ENCODE measurements around the gene POLR3GL.

GRCh38 chr1:145957443-145958319 is 6.8 kb upstream of the POLR3GL start, which contains the start of gene LIX1L:
- no peak for TF ChIP-seq ZFP30 (CRISPR knock-in tag; IDR thresholded peaks at IDR 0.05)
- TF ChIP-seq GLIS3 (CRISPR knock-in tag; IDR thresholded peaks at IDR 0.05) = no peak
- no peak for TF ChIP-seq SNAI2 (CRISPR knock-in tag; IDR thresholded peaks at IDR 0.05)
- TF ChIP-seq, protein P1, sequence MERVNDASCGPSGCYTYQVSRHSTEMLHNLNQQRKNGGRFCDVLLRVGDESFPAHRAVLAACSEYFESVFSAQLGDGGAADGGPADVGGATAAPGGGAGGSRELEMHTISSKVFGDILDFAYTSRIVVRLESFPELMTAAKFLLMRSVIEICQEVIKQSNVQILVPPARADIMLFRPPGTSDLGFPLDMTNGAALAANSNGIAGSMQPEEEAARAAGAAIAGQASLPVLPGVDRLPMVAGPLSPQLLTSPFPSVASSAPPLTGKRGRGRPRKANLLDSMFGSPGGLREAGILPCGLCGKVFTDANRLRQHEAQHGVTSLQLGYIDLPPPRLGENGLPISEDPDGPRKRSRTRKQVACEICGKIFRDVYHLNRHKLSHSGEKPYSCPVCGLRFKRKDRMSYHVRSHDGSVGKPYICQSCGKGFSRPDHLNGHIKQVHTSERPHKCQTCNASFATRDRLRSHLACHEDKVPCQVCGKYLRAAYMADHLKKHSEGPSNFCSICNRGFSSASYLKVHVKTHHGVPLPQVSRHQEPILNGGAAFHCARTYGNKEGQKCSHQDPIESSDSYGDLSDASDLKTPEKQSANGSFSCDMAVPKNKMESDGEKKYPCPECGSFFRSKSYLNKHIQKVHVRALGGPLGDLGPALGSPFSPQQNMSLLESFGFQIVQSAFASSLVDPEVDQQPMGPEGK (CRISPR knock-in tag; IDR thresholded peaks at IDR 0.05; ENCODE audit: borderline replicate concordance) = no peak
- TF ChIP-seq OSR1 (CRISPR knock-in tag; IDR thresholded peaks at IDR 0.05) = no peak
- peak; percentile 84; the same call in 1 of the 2 replicates for TF ChIP-seq ZFP3 (CRISPR knock-in tag; IDR thresholded peaks at IDR 0.05)
- no peak for TF ChIP-seq ZC3H10 (CRISPR knock-in tag; IDR thresholded peaks at IDR 0.05)
- no peak for TF ChIP-seq ISL1 (CRISPR knock-in tag; IDR thresholded peaks at IDR 0.05)
- TF ChIP-seq, protein P2, sequence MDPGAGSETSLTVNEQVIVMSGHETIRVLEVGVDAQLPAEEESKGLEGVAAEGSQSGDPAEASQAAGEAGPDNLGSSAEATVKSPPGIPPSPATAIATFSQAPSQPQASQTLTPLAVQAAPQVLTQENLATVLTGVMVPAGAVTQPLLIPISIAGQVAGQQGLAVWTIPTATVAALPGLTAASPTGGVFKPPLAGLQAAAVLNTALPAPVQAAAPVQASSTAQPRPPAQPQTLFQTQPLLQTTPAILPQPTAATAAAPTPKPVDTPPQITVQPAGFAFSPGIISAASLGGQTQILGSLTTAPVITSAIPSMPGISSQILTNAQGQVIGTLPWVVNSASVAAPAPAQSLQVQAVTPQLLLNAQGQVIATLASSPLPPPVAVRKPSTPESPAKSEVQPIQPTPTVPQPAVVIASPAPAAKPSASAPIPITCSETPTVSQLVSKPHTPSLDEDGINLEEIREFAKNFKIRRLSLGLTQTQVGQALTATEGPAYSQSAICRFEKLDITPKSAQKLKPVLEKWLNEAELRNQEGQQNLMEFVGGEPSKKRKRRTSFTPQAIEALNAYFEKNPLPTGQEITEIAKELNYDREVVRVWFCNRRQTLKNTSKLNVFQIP (CRISPR knock-in tag; IDR thresholded peaks at IDR 0.05; ENCODE audit: borderline replicate concordance, low read depth) = no peak
- TF ChIP-seq RARB (CRISPR knock-in tag; IDR thresholded peaks at IDR 0.05) = no peak

Measured in SK-N-SH treated with all-trans-retinoic acid at 6 μM for 48 hours (cell line).